H9 (cell line): ENCODE measurements around the gene TSACC. TPM values are rescaled to one million over a fixed set of nuclear protein-coding genes. Genes with fewer than 3 reads are reported as not detected.

Source experiments
- DNase-seq: peaks from one replicate; pipeline ENCODE4 v3.0.0-alpha.2; 2017
- H2AFZ ChIP-seq: one replicate; pipeline ENCODE4 v1.6.1; 2013; ENCODE audit warnings: mild to moderate bottlenecking, low read length, control low read depth, moderate library complexity
- H2AK5ac ChIP-seq: 2 replicates; pipeline ENCODE4 v1.6.1; 2013; ENCODE audit warnings: low read length, control low read depth, mixed read lengths; ENCODE audit not compliant: insufficient read length
- H2BK120ac ChIP-seq: one replicate; pipeline ENCODE4 v1.6.1; 2013; ENCODE audit warnings: low read depth, mild to moderate bottlenecking, low read length, control low read depth, inconsistent platforms; ENCODE audit not compliant: poor library complexity, severe bottlenecking
- H2BK12ac ChIP-seq: 2 replicates; pipeline ENCODE4 v1.6.1; 2013; ENCODE audit warnings: low read length, control low read depth, mixed read lengths, low read depth; ENCODE audit not compliant: insufficient read length
- H2BK15ac ChIP-seq: 2 replicates; pipeline ENCODE4 v1.6.1; 2013; ENCODE audit warnings: low read depth, low read length, control low read depth
- H2BK20ac ChIP-seq: one replicate; pipeline ENCODE4 v1.6.1; 2013; ENCODE audit warnings: low read depth, mild to moderate bottlenecking, low read length, control low read depth, inconsistent platforms; ENCODE audit not compliant: poor library complexity, severe bottlenecking
- H2BK5ac ChIP-seq: 2 replicates; pipeline ENCODE4 v1.6.1; 2013; ENCODE audit warnings: low read length, control low read depth, mixed read lengths; ENCODE audit not compliant: insufficient read length
- H3K14ac ChIP-seq: 2 replicates; pipeline ENCODE4 v1.6.1; 2013; ENCODE audit warnings: low read length, control low read depth; ENCODE audit not compliant: insufficient read depth
- H3K18ac ChIP-seq: 2 replicates; pipeline ENCODE4 v1.6.1; 2013; ENCODE audit warnings: low read depth, mild to moderate bottlenecking, mixed read lengths, low read length, control low read depth; ENCODE audit not compliant: insufficient read length
- H3K23ac ChIP-seq: 2 replicates; pipeline ENCODE4 v1.6.1; 2013; ENCODE audit warnings: low read length, control low read depth, mixed read lengths, low read depth; ENCODE audit not compliant: insufficient read length
- H3K23me2 ChIP-seq: 2 replicates; pipeline ENCODE4 v1.6.1; 2013; ENCODE audit warnings: low read depth, mild to moderate bottlenecking, mixed read lengths, low read length, control low read depth; ENCODE audit not compliant: insufficient read length, poor library complexity, severe bottlenecking
- H3K27ac ChIP-seq: 2 replicates; pipeline ENCODE4 v1.5.1; 2013; ENCODE audit warnings: low read length, control low read depth, mixed read lengths, low read depth; ENCODE audit not compliant: insufficient read length
- H3K27me3 ChIP-seq: 2 replicates; pipeline ENCODE4 v1.6.1; 2013; ENCODE audit warnings: low read length, control low read depth, inconsistent platforms; ENCODE audit not compliant: insufficient read depth
- H3K4ac ChIP-seq: 2 replicates; pipeline ENCODE4 v1.6.1; 2013; ENCODE audit warnings: low read depth, mild to moderate bottlenecking, control low read depth, inconsistent platforms, low read length, moderate library complexity
- H3K4me1 ChIP-seq: 2 replicates; pipeline ENCODE4 v1.6.1; 2013; ENCODE audit warnings: low read length, control low read depth, inconsistent platforms; ENCODE audit not compliant: insufficient read depth
- H3K4me2 ChIP-seq: 2 replicates; pipeline ENCODE4 v1.6.1; 2013; ENCODE audit warnings: low read length, control low read depth, mixed read lengths; ENCODE audit not compliant: insufficient read length, insufficient read depth
- H3K56ac ChIP-seq: 2 replicates; pipeline ENCODE4 v1.6.1; 2013; ENCODE audit warnings: low read depth, mild to moderate bottlenecking, mixed read lengths, low read length, control low read depth; ENCODE audit not compliant: insufficient read length
- H3K79me1 ChIP-seq: 2 replicates; pipeline ENCODE4 v1.6.1; 2013; ENCODE audit warnings: low read depth, mild to moderate bottlenecking, moderate library complexity, low read length, control low read depth, inconsistent platforms; ENCODE audit not compliant: insufficient read depth, poor library complexity, severe bottlenecking
- H3K79me2 ChIP-seq: 2 replicates; pipeline ENCODE4 v1.6.1; 2013; ENCODE audit warnings: low read length, control low read depth, inconsistent platforms; ENCODE audit not compliant: insufficient read depth
- H3K9ac ChIP-seq: 2 replicates; pipeline ENCODE4 v1.6.1; 2013; ENCODE audit warnings: low read length, control low read depth, mixed read lengths; ENCODE audit not compliant: insufficient read length; ENCODE audit errors: extremely low read depth
- H3K9me3 ChIP-seq: one replicate; pipeline ENCODE4 v1.6.1; 2013; ENCODE audit warnings: low read depth, low read length, inconsistent platforms; ENCODE audit not compliant: control insufficient read depth
- H3T11ph ChIP-seq: one replicate; pipeline ENCODE4 v1.6.1; 2013; ENCODE audit warnings: mild to moderate bottlenecking, low read length, control low read depth, inconsistent platforms
- H4K20me1 ChIP-seq: one replicate; pipeline ENCODE4 v1.6.1; 2013; ENCODE audit not compliant: control insufficient read depth, insufficient read length, insufficient read depth
- H4K5ac ChIP-seq: 2 replicates; pipeline ENCODE4 v1.6.1; 2013; ENCODE audit warnings: low read depth, mild to moderate bottlenecking, mixed read lengths, low read length, control low read depth; ENCODE audit not compliant: insufficient read length
- H4K8ac ChIP-seq: replicated peaks from 2 replicates; pipeline ENCODE4 v1.6.1; 2013; ENCODE audit warnings: low read length, control low read depth, mixed read lengths, low read depth; ENCODE audit not compliant: insufficient read length
- H4K91ac ChIP-seq: 2 replicates; pipeline ENCODE4 v1.6.1; 2013; ENCODE audit warnings: low read depth, mild to moderate bottlenecking, moderate library complexity, mixed read lengths, low read length, control low read depth; ENCODE audit not compliant: insufficient read length
- H3K27ac Mint-ChIP-seq, 3 experiments: 2 replicates in 2 of 3; 3 replicates in 1 of 3; pipeline ENCODE4 v1.8.0; 2020 to 2021; ENCODE audit warnings: mixed read lengths in 3 of 3, mild to moderate bottlenecking in 1 of 3, moderate library complexity in 1 of 3
- H3K27me3 Mint-ChIP-seq: 2 replicates; pipeline ENCODE4 v1.8.0; 2021; ENCODE audit warnings: low read depth, mild to moderate bottlenecking, moderate library complexity, mixed read lengths
- H3K36me3 Mint-ChIP-seq, 3 experiments: 2 replicates in 2 of 3; 3 replicates in 1 of 3; pipeline ENCODE4 v1.8.0; 2020 to 2021; ENCODE audit warnings: low read depth in 3 of 3, mixed read lengths in 3 of 3; ENCODE audit not compliant: insufficient read depth in 1 of 3
- H3K4me1 Mint-ChIP-seq, 2 experiments: 2 replicates each; pipeline ENCODE4 v1.8.0; 2020; ENCODE audit warnings: mixed read lengths in 2 of 2
- H3K4me3 Mint-ChIP-seq, 2 experiments: 2 replicates in 1 of 2; 3 replicates in 1 of 2; pipeline ENCODE4 v1.8.0; 2020 to 2021; ENCODE audit warnings: mild to moderate bottlenecking in 2 of 2, mixed read lengths in 2 of 2, moderate library complexity in 1 of 2
- H3K9me3 Mint-ChIP-seq, 2 experiments: 2 replicates in 1 of 2; 3 replicates in 1 of 2; pipeline ENCODE4 v1.8.0; 2020; ENCODE audit warnings: mild to moderate bottlenecking in 2 of 2, mixed read lengths in 2 of 2, moderate library complexity in 1 of 2
- WGBS: extraction: QIAGEN DNeasy Blood & Tissue Kit; methylation state at CpG from one replicate; pipeline ENCODE4 v1.1.7; 2013; ENCODE audit warnings: missing lambda C conversion rate, low lambda C conversion rate, mixed read lengths; ENCODE audit not compliant: insufficient read length; ENCODE audit errors: extremely low coverage; 5-methylcytosine and 5-hydroxymethylcytosine counted together
- total RNA-seq: library from RNA; stranded (reverse); gene quantifications from 2 replicates; pipeline ENCODE4 v1.2.1, GENCODE V29; 2021
- TF ChIP-seq, protein P1 (sequence below): fragments of 200-600 bp; sonication (generic); conservative IDR thresholded peaks from 3 replicates; pipeline ENCODE4 v1.8.0; 2021; ENCODE audit warnings: antibody characterized with exemption, mild to moderate bottlenecking

TSACC gene
- total RNA-seq, 1 experiment from 2014 or later: 2.3 TPM

DNA sequence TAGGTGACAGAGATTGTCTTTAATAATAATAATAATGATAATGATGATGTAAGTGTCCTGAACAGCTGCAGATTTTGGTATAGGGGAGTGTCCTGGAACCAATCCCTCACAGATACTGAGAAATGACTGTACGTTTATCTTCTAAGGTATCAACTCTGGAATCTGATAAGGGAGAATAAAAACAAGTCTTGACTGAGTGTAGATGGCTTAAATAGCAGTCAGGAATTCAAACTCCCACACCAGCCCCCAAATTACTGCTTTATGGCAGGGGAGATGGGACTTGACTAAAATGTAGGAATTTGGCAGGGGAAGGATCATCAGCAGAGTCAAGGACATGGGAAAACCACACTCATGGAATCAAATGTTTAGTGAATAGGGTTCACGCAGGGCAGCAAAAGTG, 33.1 kb upstream of the TSACC start:
- H3K9ac ChIP-seq: no peak overlapping the region
- no peak overlapping the region for H3K4me2 ChIP-seq
- DNase-seq: no peak
- H3K27ac Mint-ChIP-seq: peak overlapping the region in 1 of 3 experiments; percentile 4; a peak in 1 of 7 replicates
- no peak overlapping the region for H2AK5ac ChIP-seq
- H4K91ac ChIP-seq: no peak overlapping the region
- no peak overlapping the region for H3K18ac ChIP-seq
- no peak overlapping the region for H2BK120ac ChIP-seq
- no peak overlapping the region for H3T11ph ChIP-seq
- H3K4ac ChIP-seq: no peak overlapping the region
- no peaks in the 10 kb centered on the region for H3K9me3 Mint-ChIP-seq
- no peak overlapping the region for H3K23ac ChIP-seq
- H4K20me1 ChIP-seq: no peaks in the 10 kb centered on the region
- no peak overlapping the region for H3K14ac ChIP-seq
- no peaks in the 10 kb centered on the region for H3K23me2 ChIP-seq
- WGBS: no CpG with 5 or more reads among the region's 2 CpGs
- H3K4me3 Mint-ChIP-seq: no peak overlapping the region
- no peaks in the 10 kb centered on the region; the same call in 1 of the 2 replicates for H3K27me3 Mint-ChIP-seq
- TF ChIP-seq, protein P1, sequence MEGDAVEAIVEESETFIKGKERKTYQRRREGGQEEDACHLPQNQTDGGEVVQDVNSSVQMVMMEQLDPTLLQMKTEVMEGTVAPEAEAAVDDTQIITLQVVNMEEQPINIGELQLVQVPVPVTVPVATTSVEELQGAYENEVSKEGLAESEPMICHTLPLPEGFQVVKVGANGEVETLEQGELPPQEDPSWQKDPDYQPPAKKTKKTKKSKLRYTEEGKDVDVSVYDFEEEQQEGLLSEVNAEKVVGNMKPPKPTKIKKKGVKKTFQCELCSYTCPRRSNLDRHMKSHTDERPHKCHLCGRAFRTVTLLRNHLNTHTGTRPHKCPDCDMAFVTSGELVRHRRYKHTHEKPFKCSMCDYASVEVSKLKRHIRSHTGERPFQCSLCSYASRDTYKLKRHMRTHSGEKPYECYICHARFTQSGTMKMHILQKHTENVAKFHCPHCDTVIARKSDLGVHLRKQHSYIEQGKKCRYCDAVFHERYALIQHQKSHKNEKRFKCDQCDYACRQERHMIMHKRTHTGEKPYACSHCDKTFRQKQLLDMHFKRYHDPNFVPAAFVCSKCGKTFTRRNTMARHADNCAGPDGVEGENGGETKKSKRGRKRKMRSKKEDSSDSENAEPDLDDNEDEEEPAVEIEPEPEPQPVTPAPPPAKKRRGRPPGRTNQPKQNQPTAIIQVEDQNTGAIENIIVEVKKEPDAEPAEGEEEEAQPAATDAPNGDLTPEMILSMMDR: no peak
- no peaks in the 10 kb centered on the region for H3K79me2 ChIP-seq
- H3K9me3 ChIP-seq: no peaks in the 10 kb centered on the region
- no peaks in the 10 kb centered on the region for H3K4me1 ChIP-seq
- no peak overlapping the region for H4K5ac ChIP-seq
- no peak overlapping the region for H3K27ac ChIP-seq
- H2BK15ac ChIP-seq: no peak overlapping the region
- no peak overlapping the region for H2BK5ac ChIP-seq
- H2AFZ ChIP-seq: no peak overlapping the region
- peaks cover 15 to 56% (median 34%) of the 10 kb centered on the region in 3 experiments; a peak in 6 of 7 replicates for H3K36me3 Mint-ChIP-seq
- H3K4me1 Mint-ChIP-seq: peaks cover 2% of the 10 kb centered on the region in 2 experiments; a peak in 1 of 4 replicates
- H3K79me1 ChIP-seq: no peaks in the 10 kb centered on the region
- no peak overlapping the region for H3K56ac ChIP-seq
- no peak overlapping the region for H2BK20ac ChIP-seq
- no peak overlapping the region for H2BK12ac ChIP-seq
- no peak overlapping the region for H4K8ac ChIP-seq
- no peaks in the 10 kb centered on the region for H3K27me3 ChIP-seq
